NCI-H524 treated with DMSO at 0.1 percent for 48 hours (cell line): Measurements from ENCODE around the gene ELMO2.

Source experiments
- DNase-seq: peaks from one replicate; lab custom pipeline; 2025; lab: John Stamatoyannopoulos, UW

Gene ELMO2

GRCh38 chr20:46331611-46332361 lies 74.6 kb downstream of the ELMO2 start:
- DNase-seq: no peak

- DNase-seq: no peak
These were observed 75.5 kb downstream of the ELMO2 start for GRCh38 chr20:46330831-46331371.

- no peak for DNase-seq
These were observed 76.2 kb downstream of the ELMO2 start for GRCh38 chr20:46330072-46330763.

- DNase-seq: no peak
These were observed 78.1 kb downstream of the ELMO2 start for GRCh38 chr20:46328200-46328882.

- no peak for DNase-seq
These were observed 78.9 kb downstream of the ELMO2 start for GRCh38 chr20:46327557-46327956.

- DNase-seq: no peak
These were observed 80.6 kb downstream of the ELMO2 start for GRCh38 chr20:46325789-46326188.

- DNase-seq: no peak
These were observed 81.3 kb downstream of the ELMO2 start for GRCh38 chr20:46324960-46325703.

- DNase-seq: no peak
These were observed 82.0 kb downstream of the ELMO2 start for GRCh38 chr20:46324379-46324778.

- no peak for DNase-seq
These were observed 82.9 kb downstream of the ELMO2 start for GRCh38 chr20:46323557-46323956.

GRCh38 chr20:46322641-46323040 lies 83.8 kb downstream of the ELMO2 start:
- DNase-seq: no peak

- DNase-seq: no peak
These were observed 88.7 kb downstream of the ELMO2 start for GRCh38 chr20:46317685-46318177.

- no peak for DNase-seq
These were observed 89.3 kb downstream of the ELMO2 start for GRCh38 chr20:46316984-46317684.
